GM23338 (cell line): Measurements from ENCODE around the gene TLE1. TPM values are rescaled to one million over a fixed set of nuclear protein-coding genes. Genes with fewer than 3 reads are reported as not detected.
A peak's percentile ranks its signal among the peaks of the same experiment; 100 is the strongest.

Source experiments
- ATAC-seq: fragments of 200-7000 bp; cut with Tn5 transposase; 3 replicates; pipeline ENCODE4 v1.9.1; 2020
- DNase-seq: peaks from one replicate; pipeline ENCODE4 v3.0.0-alpha.2; 2015; ENCODE audit warnings: low spot score
- H2AFZ ChIP-seq: fragments of 200-600 bp; sonication (generic); 2 replicates; pipeline ENCODE4 v1.8.0; 2016; ENCODE audit warnings: antibody characterized with exemption, mild to moderate bottlenecking, moderate library complexity
- H3F3A ChIP-seq: fragments of 200-600 bp; sonication (generic); replicated peaks from 2 replicates; pipeline ENCODE4 v1.8.0; 2017; ENCODE audit warnings: antibody characterized with exemption, mixed run types, low read depth
- H3K27ac ChIP-seq: fragments of 200-600 bp; sonication (generic); 2 replicates; pipeline ENCODE4 v1.6.1; 2016; ENCODE audit warnings: low read depth
- H3K27me3 ChIP-seq: fragments of 200-600 bp; sonication (generic); 2 replicates; pipeline ENCODE4 v1.8.0; 2016; ENCODE audit warnings: mild to moderate bottlenecking, mixed run types, moderate library complexity; ENCODE audit not compliant: insufficient read depth
- H3K36me3 ChIP-seq: fragments of 200-600 bp; sonication (generic); 2 replicates; pipeline ENCODE4 v1.8.0; 2016; ENCODE audit warnings: mild to moderate bottlenecking; ENCODE audit not compliant: insufficient read depth
- H3K4me1 ChIP-seq: fragments of 200-600 bp; sonication (generic); 2 replicates; pipeline ENCODE4 v1.8.0; 2016; ENCODE audit warnings: mild to moderate bottlenecking, moderate library complexity; ENCODE audit not compliant: insufficient read depth
- H3K4me2 ChIP-seq: fragments of 200-600 bp; sonication (generic); 2 replicates; pipeline ENCODE4 v1.7.1; 2017; ENCODE audit warnings: mixed run types
- H3K4me3 ChIP-seq: fragments of 200-600 bp; sonication (generic); 2 replicates; pipeline ENCODE4 v1.6.1; 2016; ENCODE audit warnings: mixed run types
- H3K79me2 ChIP-seq: fragments of 200-600 bp; sonication (generic); replicated peaks from 2 replicates; pipeline ENCODE4 v1.8.0; 2017; ENCODE audit warnings: mild to moderate bottlenecking; ENCODE audit not compliant: insufficient read depth
- H3K9me2 ChIP-seq: fragments of 200-600 bp; sonication (generic); 2 replicates; pipeline ENCODE4 v1.8.0; 2017; ENCODE audit not compliant: insufficient read depth
- H4K20me1 ChIP-seq: fragments of 200-600 bp; sonication (generic); replicated peaks from 2 replicates; pipeline ENCODE4 v1.8.0; 2017; ENCODE audit warnings: mild to moderate bottlenecking; ENCODE audit not compliant: insufficient read depth
- H3K27ac Mint-ChIP-seq: 2 replicates; pipeline ENCODE4 v1.8.0; 2020; ENCODE audit warnings: inconsistent platforms, mild to moderate bottlenecking, moderate library complexity, mixed read lengths
- H3K27me3 Mint-ChIP-seq: 3 replicates; pipeline ENCODE4 v1.8.0; 2022; ENCODE audit warnings: low read depth, mild to moderate bottlenecking, moderate library complexity, mixed read lengths, inconsistent platforms; ENCODE audit not compliant: insufficient read depth, poor library complexity
- H3K36me3 Mint-ChIP-seq: 3 replicates; pipeline ENCODE4 v1.8.0; 2021; ENCODE audit warnings: low read depth, mild to moderate bottlenecking, inconsistent platforms, moderate library complexity, mixed read lengths
- H3K4me1 Mint-ChIP-seq: 3 replicates; pipeline ENCODE4 v1.8.0; 2020; ENCODE audit warnings: mild to moderate bottlenecking, inconsistent platforms, mixed read lengths
- H3K4me3 Mint-ChIP-seq: 3 replicates; pipeline ENCODE4 v1.8.0; 2021; ENCODE audit warnings: moderate library complexity, mild to moderate bottlenecking, inconsistent platforms, mixed read lengths
- H3K9me3 Mint-ChIP-seq: 3 replicates; pipeline ENCODE4 v1.8.0; 2020; ENCODE audit warnings: moderate library complexity, mild to moderate bottlenecking, inconsistent platforms, mixed read lengths
- ETS1 ChIP-seq: IDR thresholded peaks from 2 replicates; pipeline ENCODE4 v1.6.1; 2016; ENCODE audit warnings: antibody characterized with exemption
- EZH2 ChIP-seq: fragments of 200-600 bp; sonication (generic); IDR thresholded peaks from one replicate; pipeline ENCODE4 v1.8.0; 2017; ENCODE audit warnings: antibody characterized with exemption, mild to moderate bottlenecking, low read depth; ENCODE audit not compliant: unreplicated experiment
- EZH2phosphoT487 ChIP-seq: fragments of 200-600 bp; sonication (generic); IDR thresholded peaks from one replicate; pipeline ENCODE4 v1.8.1; 2018; ENCODE audit warnings: antibody characterized with exemption; ENCODE audit not compliant: unreplicated experiment
- NANOG ChIP-seq: IDR thresholded peaks from 2 replicates; pipeline ENCODE4 v1.6.1; 2016; ENCODE audit warnings: antibody characterized with exemption, borderline replicate concordance
- REST ChIP-seq: IDR thresholded peaks from one replicate; pipeline ENCODE4 v1.6.1; 2018; ENCODE audit warnings: antibody characterized with exemption; ENCODE audit not compliant: unreplicated experiment
- ZNF114 ChIP-seq: fragments of 250-450 bp; sonication (Bioruptor Pico); IDR thresholded peaks from 2 replicates; pipeline ENCODE4 v1.5.0; 2020; ENCODE audit warnings: mild to moderate bottlenecking, moderate library complexity
- ZNF331 ChIP-seq: fragments of 250-450 bp; sonication (Bioruptor Pico); IDR thresholded peaks from 2 replicates; pipeline ENCODE4 v1.5.0; 2020; ENCODE audit warnings: low read depth, mild to moderate bottlenecking, moderate library complexity
- ZNF462 ChIP-seq: fragments of 250-450 bp; sonication (Bioruptor Pico); IDR thresholded peaks from 2 replicates; pipeline ENCODE4 v1.5.0; 2020; ENCODE audit warnings: mild to moderate bottlenecking, moderate library complexity
- polyA plus RNA-seq: library from polyadenylated mRNA; unstranded; fragments of >200 nt; fragmentation: Nextera tagmentation; extraction: Ambion mirVana; gene quantifications from 2 replicates; pipeline ENCODE4 v1.2.1, GENCODE V29; 2016
- total RNA-seq: library from RNA; depleted of rRNA; stranded (reverse); fragments of >200 nt; shearing (Covaris generic); gene quantifications from 2 replicates; pipeline ENCODE4 v1.2.3, GENCODE V29; 2014

The TLE1 gene
- total and polyA plus RNA-seq, 2 experiments from 2014 or later, result 58.1 to 132 TPM

GRCh38 chr9:81557452-81558090, 131.8 kb downstream of the TLE1 start:
- H3K27me3 ChIP-seq, result no peaks in the 10 kb centered on the region
- H3K27ac ChIP-seq, result no peak overlapping the region
- H3K4me1 ChIP-seq, result peaks cover 13% of the 10 kb centered on the region
- H3K27me3 Mint-ChIP-seq, result peaks cover 4% of the 10 kb centered on the region
- no peaks in the 10 kb centered on the region for H3K36me3 Mint-ChIP-seq
- H3K9me2 ChIP-seq, result 0 out of 2 replicates have a peak, but pooled peaks cover 7% of the 10 kb centered on the region
- H3F3A ChIP-seq, result no peaks in the 10 kb centered on the region
- H3K4me3 ChIP-seq, result no peak overlapping the region
- H3K4me2 ChIP-seq, result no peak overlapping the region
- peaks cover 20% of the 10 kb centered on the region for H3K4me1 Mint-ChIP-seq
- no peak overlapping the region for H3K27ac Mint-ChIP-seq
- H2AFZ ChIP-seq, result peak overlapping the region; percentile 24; the same call in 1 of the 2 replicates
- TF ChIP-seq REST, result no peak
- no peak for TF ChIP-seq ZNF331 (CRISPR knock-in tag)
- no peak for TF ChIP-seq EZH2
- no peak for TF ChIP-seq NANOG
- no peak for TF ChIP-seq ZNF114 (CRISPR knock-in tag)
- no peak for TF ChIP-seq ETS1
- TF ChIP-seq EZH2phosphoT487, result no peak
- TF ChIP-seq ZNF462, result no peak
- no peaks in the 10 kb centered on the region for H4K20me1 ChIP-seq
- H3K4me3 Mint-ChIP-seq, result no peak overlapping the region
- ATAC-seq (no peak), DNase-seq (no peak)
- no peaks in the 10 kb centered on the region for H3K9me3 Mint-ChIP-seq
- H3K79me2 ChIP-seq, result no peaks in the 10 kb centered on the region
- no peaks in the 10 kb centered on the region for H3K36me3 ChIP-seq
